Liver (tissue), 9 donors: ENCODE data around the gene POLE2. TPM values are rescaled to one million over a fixed set of nuclear protein-coding genes. Genes with fewer than 3 reads are reported as not detected.

Source experiments
- DNase-seq: peaks from one replicate; pipeline ENCODE4 v3.0.0-alpha.2; 2017; ENCODE audit warnings: low spot score
- H3K27ac ChIP-seq, 2 donors: one replicate each; pipeline ENCODE4 v1.7.0; 2013; ENCODE audit warnings: inconsistent platforms in 2 of 2, low read length in 2 of 2, control low read depth in 1 of 2, low read depth in 1 of 2, mild to moderate bottlenecking in 1 of 2
- H3K27me3 ChIP-seq, 4 donors: one replicate each; pipeline versions ENCODE4 v1.6.1 to v1.7.0; 2013; ENCODE audit warnings: low read length in 3 of 4, inconsistent platforms in 1 of 4, mild to moderate bottlenecking in 1 of 4, moderate library complexity in 1 of 4; ENCODE audit not compliant: control insufficient read depth in 4 of 4, insufficient read depth in 4 of 4
- H3K36me3 ChIP-seq, 4 donors: one replicate each; pipeline versions ENCODE4 v1.6.1 to v1.7.0; 2013; ENCODE audit warnings: low read length in 3 of 4, mild to moderate bottlenecking in 3 of 4, low read depth in 1 of 4, moderate library complexity in 1 of 4; ENCODE audit not compliant: control insufficient read depth in 4 of 4, insufficient read depth in 3 of 4
- H3K4me1 ChIP-seq, 4 donors: one replicate each; pipeline versions ENCODE4 v1.6.1 to v1.7.0; 2013; ENCODE audit warnings: low read length in 3 of 4, mild to moderate bottlenecking in 3 of 4, moderate library complexity in 1 of 4; ENCODE audit not compliant: control insufficient read depth in 4 of 4, insufficient read depth in 4 of 4
- H3K4me3 ChIP-seq, 3 donors: one replicate each; pipeline versions ENCODE4 v1.6.1 to v1.7.0; 2013; ENCODE audit warnings: low read length in 3 of 3, control low read depth in 1 of 3, low read depth in 1 of 3, mild to moderate bottlenecking in 1 of 3
- H3K9ac ChIP-seq, 2 donors: one replicate each; pipeline ENCODE4 v1.7.0; 2013; ENCODE audit warnings: low read length in 2 of 2, mild to moderate bottlenecking in 2 of 2, moderate library complexity in 2 of 2, control low read depth in 1 of 2, low read depth in 1 of 2
- H3K9me3 ChIP-seq, 4 donors: one replicate each; pipeline versions ENCODE4 v1.6.1 to v1.7.0; 2013; ENCODE audit warnings: low read length in 3 of 4; ENCODE audit not compliant: control insufficient read depth in 4 of 4
- EGR1 ChIP-seq, 2 donors: IDR thresholded peaks; 2 replicates each; pipeline ENCODE4 v1.6.1; 2016 to 2018; ENCODE audit warnings: antibody characterized with exemption in 2 of 2, low read depth in 2 of 2
- FOXA1 ChIP-seq: IDR thresholded peaks from 2 replicates; pipeline ENCODE4 v1.6.1; 2016; ENCODE audit warnings: antibody characterized with exemption
- FOXA2 ChIP-seq: IDR thresholded peaks from 2 replicates; pipeline ENCODE4 v1.6.1; 2016; ENCODE audit warnings: antibody characterized with exemption
- GABPA ChIP-seq, 2 donors: IDR thresholded peaks in 1 of 2; conservative IDR thresholded peaks in 1 of 2; 2 replicates each; pipeline ENCODE4 v1.6.1; 2016; ENCODE audit warnings: antibody characterized with exemption in 2 of 2, mild to moderate bottlenecking in 1 of 2, moderate library complexity in 1 of 2
- HNF4A ChIP-seq, 2 donors: conservative IDR thresholded peaks; 2 replicates each; pipeline ENCODE4 v1.6.1; 2016; ENCODE audit warnings: antibody characterized with exemption in 2 of 2, mild to moderate bottlenecking in 2 of 2
- HNF4G ChIP-seq: IDR thresholded peaks from 2 replicates; pipeline ENCODE4 v1.6.1; 2016; ENCODE audit warnings: antibody characterized with exemption
- JUND ChIP-seq, 2 donors: IDR thresholded peaks; 2 replicates each; pipeline ENCODE4 v1.6.1; 2016; ENCODE audit warnings: antibody characterized with exemption in 2 of 2
- NR2F2 ChIP-seq: IDR thresholded peaks from 2 replicates; pipeline ENCODE4 v1.6.1; 2016; ENCODE audit warnings: antibody characterized with exemption
- RAD21 ChIP-seq, 2 donors: IDR thresholded peaks; 2 replicates each; pipeline ENCODE4 v1.6.1; 2016; ENCODE audit warnings: antibody characterized with exemption in 2 of 2, mild to moderate bottlenecking in 2 of 2
- RXRA ChIP-seq, 2 donors: IDR thresholded peaks; 2 replicates each; pipeline ENCODE4 v1.6.1; 2017 to 2018; ENCODE audit warnings: antibody characterized with exemption in 2 of 2, mild to moderate bottlenecking in 1 of 2
- SP1 ChIP-seq: IDR thresholded peaks from 2 replicates; pipeline ENCODE4 v1.6.1; 2018; ENCODE audit warnings: antibody characterized with exemption, mild to moderate bottlenecking
- TAF1 ChIP-seq: conservative IDR thresholded peaks from 2 replicates; pipeline ENCODE4 v1.6.1; 2016; ENCODE audit warnings: antibody characterized with exemption, mild to moderate bottlenecking
- YY1 ChIP-seq: IDR thresholded peaks from 2 replicates; pipeline ENCODE4 v1.6.1; 2016; ENCODE audit warnings: antibody characterized with exemption, mild to moderate bottlenecking
- WGBS: extraction: QIAGEN DNeasy Blood & Tissue Kit; methylation state at CpG from one replicate; pipeline ENCODE4 v1.1.7; 2013; 5-methylcytosine and 5-hydroxymethylcytosine counted together
- polyA plus RNA-seq, 2 donors: library from polyadenylated mRNA; stranded (reverse) in 1 of 2; unstranded in 1 of 2; fragments of 200-250 nt in 1 of 2; fragments of >200 nt in 1 of 2; fragmentation: Nextera tagmentation in 1 of 2; extraction: Ambion mirVana in 1 of 2; gene quantifications; one replicate each; pipeline versions ENCODE4 v1.2.1 to v1.2.3, GENCODE V29; 2013 to 2015
- total RNA-seq, 2 donors: library from RNA; depleted of rRNA; stranded (reverse); fragments of >200 nt; gene quantifications; one replicate each; pipeline ENCODE4 v1.2.3, GENCODE V29; 2014
- TF ChIP-seq, protein P1 (sequence below): IDR thresholded peaks from 2 replicates; pipeline ENCODE4 v1.6.1; 2016; ENCODE audit warnings: antibody characterized with exemption
- TF ChIP-seq, protein P2 (sequence below): IDR thresholded peaks from 2 replicates; pipeline ENCODE4 v1.6.1; 2016; ENCODE audit warnings: antibody characterized with exemption, mild to moderate bottlenecking
- TF ChIP-seq, protein P3 (sequence below): IDR thresholded peaks from 2 replicates; pipeline ENCODE4 v1.6.1; 2016; ENCODE audit warnings: antibody characterized with exemption
- TF ChIP-seq, protein P4 (sequence below): fragments of 150-350 bp; IDR thresholded peaks from 2 replicates; pipeline ENCODE4 v1.5.1; 2017; ENCODE audit warnings: improper control_type of control experiment, low read depth, low read length; ENCODE audit not compliant: missing input control
- TF ChIP-seq, protein P5 (sequence below): IDR thresholded peaks from 2 replicates; pipeline ENCODE4 v1.6.1; 2016; ENCODE audit warnings: antibody characterized with exemption
- donor health status: healthy.
- donor health status: healthy.
- donor health status: healthy.
- donor health status: healthy.
- donor health status: healthy.

Gene POLE2
- total and polyA plus RNA-seq, 4 donors = 1.3 to 16.5 (median 1.7) TPM

DNA sequence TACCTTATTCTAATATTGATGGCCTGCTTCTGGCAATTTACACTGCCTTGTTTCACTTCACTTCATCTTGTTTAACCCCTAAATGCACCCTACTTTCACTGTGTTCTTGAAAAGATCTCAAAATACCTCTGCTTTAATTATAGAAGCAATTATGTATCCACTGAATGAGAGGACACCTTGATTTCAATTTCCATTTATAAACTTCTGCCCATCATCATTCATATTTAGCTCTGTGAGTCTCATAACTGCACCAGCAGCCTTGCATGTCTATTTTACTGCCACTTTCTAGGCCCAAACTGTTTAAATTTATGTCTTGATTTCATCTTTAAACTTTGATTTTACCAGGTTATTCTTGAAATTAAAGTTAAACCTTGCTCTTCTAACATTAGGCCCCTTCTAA is 45.9 kb downstream of the POLE2 start:
- TF ChIP-seq TAF1 (no peak), RAD21 (IDR thresholded peaks at IDR 0.05) (no peak), NR2F2 (no peak)
- TF ChIP-seq, protein P1, sequence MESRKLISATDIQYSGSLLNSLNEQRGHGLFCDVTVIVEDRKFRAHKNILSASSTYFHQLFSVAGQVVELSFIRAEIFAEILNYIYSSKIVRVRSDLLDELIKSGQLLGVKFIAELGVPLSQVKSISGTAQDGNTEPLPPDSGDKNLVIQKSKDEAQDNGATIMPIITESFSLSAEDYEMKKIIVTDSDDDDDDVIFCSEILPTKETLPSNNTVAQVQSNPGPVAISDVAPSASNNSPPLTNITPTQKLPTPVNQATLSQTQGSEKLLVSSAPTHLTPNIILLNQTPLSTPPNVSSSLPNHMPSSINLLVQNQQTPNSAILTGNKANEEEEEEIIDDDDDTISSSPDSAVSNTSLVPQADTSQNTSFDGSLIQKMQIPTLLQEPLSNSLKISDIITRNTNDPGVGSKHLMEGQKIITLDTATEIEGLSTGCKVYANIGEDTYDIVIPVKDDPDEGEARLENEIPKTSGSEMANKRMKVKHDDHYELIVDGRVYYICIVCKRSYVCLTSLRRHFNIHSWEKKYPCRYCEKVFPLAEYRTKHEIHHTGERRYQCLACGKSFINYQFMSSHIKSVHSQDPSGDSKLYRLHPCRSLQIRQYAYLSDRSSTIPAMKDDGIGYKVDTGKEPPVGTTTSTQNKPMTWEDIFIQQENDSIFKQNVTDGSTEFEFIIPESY = no peak
- peak overlapping the region in 1 of 3 donors; percentile 15 for H3K4me3 ChIP-seq
- peak overlapping the region in 1 of 2 donors; percentile 83 for H3K9ac ChIP-seq
- peaks cover 0 to 3% (median 0%) of the 10 kb centered on the region in 4 donors for H3K36me3 ChIP-seq
- H3K27me3 ChIP-seq = no peaks in the 10 kb centered on the region
- no peaks in the 10 kb centered on the region for H3K9me3 ChIP-seq
- peaks cover 2 to 33% (median 27%) of the 10 kb centered on the region in 4 donors for H3K4me1 ChIP-seq
- H3K27ac ChIP-seq = peak overlapping the region; percentile 75 to 83
- no peak for DNase-seq

DNA sequence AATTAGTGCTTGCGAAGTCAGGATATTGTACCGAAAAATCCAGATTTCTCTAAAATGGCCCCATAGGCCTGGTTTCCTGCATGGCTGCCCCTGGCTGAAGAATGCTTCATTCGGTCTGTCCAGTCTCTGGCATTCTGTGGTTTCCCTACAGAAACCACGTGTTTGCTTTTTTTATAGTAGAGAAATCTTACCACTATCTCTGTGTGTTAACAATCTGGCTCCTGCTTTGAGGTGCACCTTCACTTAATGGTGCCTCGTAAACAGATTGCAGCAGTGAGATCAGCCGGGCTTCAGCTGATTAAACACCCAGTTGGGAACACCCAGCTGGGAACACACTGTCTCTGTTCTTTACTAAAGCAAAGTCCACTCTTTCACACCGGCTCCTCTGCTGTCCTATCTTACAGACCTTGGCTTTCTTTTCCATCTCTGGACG is 46.3 kb downstream of the POLE2 start:
- peaks cover 0 to 3% (median 0%) of the 10 kb centered on the region in 4 donors for H3K36me3 ChIP-seq
- 34% methylated on average over 8 of the region's 8 CpGs for WGBS
- H3K9ac ChIP-seq = peak overlapping the region in 1 of 2 donors; percentile 83
- peak overlapping the region in 1 of 3 donors; percentile 15 for H3K4me3 ChIP-seq
- DNase-seq = peak; percentile 44
- TF ChIP-seq, protein P2, sequence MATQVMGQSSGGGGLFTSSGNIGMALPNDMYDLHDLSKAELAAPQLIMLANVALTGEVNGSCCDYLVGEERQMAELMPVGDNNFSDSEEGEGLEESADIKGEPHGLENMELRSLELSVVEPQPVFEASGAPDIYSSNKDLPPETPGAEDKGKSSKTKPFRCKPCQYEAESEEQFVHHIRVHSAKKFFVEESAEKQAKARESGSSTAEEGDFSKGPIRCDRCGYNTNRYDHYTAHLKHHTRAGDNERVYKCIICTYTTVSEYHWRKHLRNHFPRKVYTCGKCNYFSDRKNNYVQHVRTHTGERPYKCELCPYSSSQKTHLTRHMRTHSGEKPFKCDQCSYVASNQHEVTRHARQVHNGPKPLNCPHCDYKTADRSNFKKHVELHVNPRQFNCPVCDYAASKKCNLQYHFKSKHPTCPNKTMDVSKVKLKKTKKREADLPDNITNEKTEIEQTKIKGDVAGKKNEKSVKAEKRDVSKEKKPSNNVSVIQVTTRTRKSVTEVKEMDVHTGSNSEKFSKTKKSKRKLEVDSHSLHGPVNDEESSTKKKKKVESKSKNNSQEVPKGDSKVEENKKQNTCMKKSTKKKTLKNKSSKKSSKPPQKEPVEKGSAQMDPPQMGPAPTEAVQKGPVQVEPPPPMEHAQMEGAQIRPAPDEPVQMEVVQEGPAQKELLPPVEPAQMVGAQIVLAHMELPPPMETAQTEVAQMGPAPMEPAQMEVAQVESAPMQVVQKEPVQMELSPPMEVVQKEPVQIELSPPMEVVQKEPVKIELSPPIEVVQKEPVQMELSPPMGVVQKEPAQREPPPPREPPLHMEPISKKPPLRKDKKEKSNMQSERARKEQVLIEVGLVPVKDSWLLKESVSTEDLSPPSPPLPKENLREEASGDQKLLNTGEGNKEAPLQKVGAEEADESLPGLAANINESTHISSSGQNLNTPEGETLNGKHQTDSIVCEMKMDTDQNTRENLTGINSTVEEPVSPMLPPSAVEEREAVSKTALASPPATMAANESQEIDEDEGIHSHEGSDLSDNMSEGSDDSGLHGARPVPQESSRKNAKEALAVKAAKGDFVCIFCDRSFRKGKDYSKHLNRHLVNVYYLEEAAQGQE = peak; percentile 87
- peak; percentile 95 for TF ChIP-seq HNF4G
- peak; percentile 48 to 63 for TF ChIP-seq RAD21 (IDR thresholded peaks at IDR 0.05)
- TF ChIP-seq NR2F2 = peak; percentile 65
- TF ChIP-seq, protein P3, sequence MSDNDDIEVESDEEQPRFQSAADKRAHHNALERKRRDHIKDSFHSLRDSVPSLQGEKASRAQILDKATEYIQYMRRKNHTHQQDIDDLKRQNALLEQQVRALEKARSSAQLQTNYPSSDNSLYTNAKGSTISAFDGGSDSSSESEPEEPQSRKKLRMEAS = peak; percentile 91
- TF ChIP-seq, protein P4, sequence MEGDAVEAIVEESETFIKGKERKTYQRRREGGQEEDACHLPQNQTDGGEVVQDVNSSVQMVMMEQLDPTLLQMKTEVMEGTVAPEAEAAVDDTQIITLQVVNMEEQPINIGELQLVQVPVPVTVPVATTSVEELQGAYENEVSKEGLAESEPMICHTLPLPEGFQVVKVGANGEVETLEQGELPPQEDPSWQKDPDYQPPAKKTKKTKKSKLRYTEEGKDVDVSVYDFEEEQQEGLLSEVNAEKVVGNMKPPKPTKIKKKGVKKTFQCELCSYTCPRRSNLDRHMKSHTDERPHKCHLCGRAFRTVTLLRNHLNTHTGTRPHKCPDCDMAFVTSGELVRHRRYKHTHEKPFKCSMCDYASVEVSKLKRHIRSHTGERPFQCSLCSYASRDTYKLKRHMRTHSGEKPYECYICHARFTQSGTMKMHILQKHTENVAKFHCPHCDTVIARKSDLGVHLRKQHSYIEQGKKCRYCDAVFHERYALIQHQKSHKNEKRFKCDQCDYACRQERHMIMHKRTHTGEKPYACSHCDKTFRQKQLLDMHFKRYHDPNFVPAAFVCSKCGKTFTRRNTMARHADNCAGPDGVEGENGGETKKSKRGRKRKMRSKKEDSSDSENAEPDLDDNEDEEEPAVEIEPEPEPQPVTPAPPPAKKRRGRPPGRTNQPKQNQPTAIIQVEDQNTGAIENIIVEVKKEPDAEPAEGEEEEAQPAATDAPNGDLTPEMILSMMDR = no peak
- peak; percentile 94 for TF ChIP-seq FOXA2
- peak; percentile 96 for TF ChIP-seq YY1
- TF ChIP-seq GABPA (IDR thresholded peaks at IDR 0.05 in 1 of 2, conservative IDR thresholded peaks at IDR 0.05 in 1 of 2) = peak; percentile 40 to 72
- TF ChIP-seq JUND (IDR thresholded peaks at IDR 0.05) = peak; percentile 88 to 95
- TF ChIP-seq, protein P5, sequence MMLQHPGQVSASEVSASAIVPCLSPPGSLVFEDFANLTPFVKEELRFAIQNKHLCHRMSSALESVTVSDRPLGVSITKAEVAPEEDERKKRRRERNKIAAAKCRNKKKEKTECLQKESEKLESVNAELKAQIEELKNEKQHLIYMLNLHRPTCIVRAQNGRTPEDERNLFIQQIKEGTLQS = peak; percentile 79
- peak; percentile 73 for TF ChIP-seq TAF1
- peak; percentile 99 for TF ChIP-seq SP1
- peak; percentile 98 to 99 for TF ChIP-seq HNF4A (conservative IDR thresholded peaks at IDR 0.05)
- peak in 1 of 2 donors; percentile 76 for TF ChIP-seq EGR1 (IDR thresholded peaks at IDR 0.05; ENCODE audit: low read depth in 2 of 2)
- TF ChIP-seq FOXA1 = peak; percentile 89
- TF ChIP-seq, protein P1 = peak; percentile 93
- peak; percentile 87 to 94 for TF ChIP-seq RXRA (IDR thresholded peaks at IDR 0.05)
- H3K9me3 ChIP-seq = no peaks in the 10 kb centered on the region
- peak overlapping the region; percentile 79 to 83 for H3K27ac ChIP-seq
- H3K4me1 ChIP-seq = peaks cover 4 to 36% (median 30%) of the 10 kb centered on the region in 4 donors
- no peaks in the 10 kb centered on the region for H3K27me3 ChIP-seq
